HTERT RPE-1 (cell line): ENCODE measurements around the gene MRPL34.
"Not testable (repeated sequence)": the region's sequence is repeated elsewhere in the genome, so short reads cannot be mapped to it uniquely, and the experiment has no call there.

ENCODE experiments used
- in situ Hi-C: fragments of 300-500 bp; cut with MboI; formaldehyde crosslinking; loops from 4 replicates; pipeline ENCODE4 v1.14.3; 2020; ENCODE audit warnings: low sequenced_read_pairs

MRPL34 gene

DNA sequence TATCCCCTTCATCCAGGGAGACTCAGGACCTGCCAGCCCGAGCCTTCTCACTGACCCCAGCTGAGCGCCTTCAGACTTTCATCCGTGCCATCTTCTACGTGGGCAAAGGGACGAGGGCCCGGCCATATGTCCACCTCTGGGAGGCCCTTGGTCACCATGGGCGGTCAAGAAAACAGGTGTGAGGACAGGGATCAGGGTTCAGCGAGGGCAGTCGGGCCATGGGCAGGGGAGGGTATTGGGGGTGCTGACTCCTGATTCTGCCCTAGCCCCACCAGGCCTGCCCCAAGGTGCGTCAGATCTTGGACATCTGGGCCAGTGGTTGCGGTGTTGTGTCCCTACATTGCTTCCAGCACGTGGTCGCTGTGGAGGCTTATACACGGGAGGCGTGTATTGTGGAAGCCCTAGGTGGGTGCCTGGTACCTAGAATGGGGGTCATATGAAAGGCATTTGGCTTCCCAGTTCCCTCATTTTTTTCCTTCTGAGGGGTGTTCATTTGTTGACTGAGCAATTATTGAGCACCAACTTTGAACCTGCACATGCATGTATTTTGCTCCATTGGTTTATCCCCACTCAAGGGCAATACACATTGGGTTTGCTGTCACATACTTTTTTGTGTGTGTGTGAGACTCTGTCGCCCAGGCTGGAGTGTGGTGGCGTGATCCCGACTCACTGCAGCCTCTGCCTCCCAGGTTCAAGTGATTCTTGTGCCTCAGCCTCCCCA, 20.1 kb upstream of the MRPL34 start:
- in situ Hi-C loops = no loop called here

- in situ Hi-C loops = no loop called here
Observed at GRCh38 chr19:17286263-17286662, 19.4 kb upstream of the MRPL34 start.

GRCh38 chr19:17286752-17287151, 18.9 kb upstream of the MRPL34 start:
- in situ Hi-C loops = no loop called here

GRCh38 chr19:17289489-17289888, 16.2 kb upstream of the MRPL34 start:
- in situ Hi-C loops = no loop called here

GRCh38 chr19:17292301-17293074, 13.2 kb upstream of the MRPL34 start:
- in situ Hi-C loops = no loop called here

DNA sequence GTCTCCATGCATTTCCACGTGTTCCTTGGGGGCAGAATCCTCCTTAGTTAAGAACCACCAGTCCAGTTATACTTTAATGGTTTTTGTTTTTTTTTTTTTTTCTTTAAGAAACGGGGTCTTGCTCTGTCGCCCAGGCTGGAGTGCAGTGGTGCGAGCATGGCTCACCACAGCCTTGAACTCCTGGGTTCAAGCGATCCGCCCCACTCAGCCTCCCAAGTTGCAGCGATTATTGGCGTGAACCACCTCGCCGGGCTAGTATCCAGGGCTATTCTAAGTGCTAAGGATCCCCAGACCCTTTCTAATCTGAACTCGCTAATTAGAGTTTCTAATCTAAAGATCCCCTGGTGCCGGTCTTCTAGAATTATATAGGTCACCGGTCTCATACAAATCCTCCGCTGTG, 12.1 kb upstream of the MRPL34 start:
- in situ Hi-C loops = no loop called here

DNA sequence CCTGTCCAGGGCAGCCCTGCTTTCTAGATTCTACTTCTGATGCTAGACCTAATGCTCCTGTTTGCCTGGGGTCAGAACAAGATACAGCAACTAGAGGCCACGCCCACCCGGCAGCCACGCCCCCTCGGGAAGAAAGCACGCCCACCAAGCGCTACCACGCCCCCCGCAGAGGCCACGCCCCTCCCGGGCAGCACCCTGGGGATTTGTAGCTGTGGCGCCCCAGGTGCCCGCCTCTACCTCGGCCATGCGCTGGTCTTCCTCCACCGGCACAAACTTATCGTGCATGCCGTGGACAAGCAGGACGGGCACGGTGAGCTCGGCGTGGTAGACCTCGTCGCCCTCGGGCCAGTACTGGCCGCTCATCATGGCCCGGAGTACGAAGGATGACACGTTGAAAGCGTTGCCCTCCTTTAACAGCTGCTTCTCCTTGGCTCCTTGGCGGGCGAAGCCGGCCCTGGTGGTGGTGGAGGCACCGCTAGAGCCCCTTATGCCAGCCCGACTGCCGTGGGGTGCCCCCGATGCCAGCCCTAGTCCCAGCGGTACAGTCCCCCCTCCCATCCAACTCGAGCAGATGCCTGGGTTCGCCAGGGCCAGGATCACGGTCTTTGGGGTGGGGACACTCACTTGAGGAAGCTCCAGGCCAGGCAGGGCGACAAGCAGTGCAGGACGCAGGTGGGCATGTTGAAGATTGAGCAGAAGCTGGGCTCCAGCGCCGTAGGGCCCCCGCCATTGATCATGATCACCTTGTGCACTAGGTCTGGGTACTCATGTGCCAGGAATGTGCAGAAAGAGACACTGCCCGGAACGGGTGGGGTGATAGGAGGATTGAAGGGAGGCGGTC, 11.4 kb upstream of the MRPL34 start:
- in situ Hi-C loops = no loop called here

- in situ Hi-C loops = not testable (repeated sequence)
Observed at GRCh38 chr19:17295551-17295950, 10.1 kb upstream of the MRPL34 start.

- in situ Hi-C loops = no loop called here
Observed at GRCh38 chr19:17296273-17296672, 9.4 kb upstream of the MRPL34 start.

GRCh38 chr19:17296976-17297375, 8.7 kb upstream of the MRPL34 start:
- in situ Hi-C loops = no loop called here

- in situ Hi-C loops = no loop called here
Observed at GRCh38 chr19:17300992-17301619, 4.6 kb upstream of the MRPL34 start.

DNA sequence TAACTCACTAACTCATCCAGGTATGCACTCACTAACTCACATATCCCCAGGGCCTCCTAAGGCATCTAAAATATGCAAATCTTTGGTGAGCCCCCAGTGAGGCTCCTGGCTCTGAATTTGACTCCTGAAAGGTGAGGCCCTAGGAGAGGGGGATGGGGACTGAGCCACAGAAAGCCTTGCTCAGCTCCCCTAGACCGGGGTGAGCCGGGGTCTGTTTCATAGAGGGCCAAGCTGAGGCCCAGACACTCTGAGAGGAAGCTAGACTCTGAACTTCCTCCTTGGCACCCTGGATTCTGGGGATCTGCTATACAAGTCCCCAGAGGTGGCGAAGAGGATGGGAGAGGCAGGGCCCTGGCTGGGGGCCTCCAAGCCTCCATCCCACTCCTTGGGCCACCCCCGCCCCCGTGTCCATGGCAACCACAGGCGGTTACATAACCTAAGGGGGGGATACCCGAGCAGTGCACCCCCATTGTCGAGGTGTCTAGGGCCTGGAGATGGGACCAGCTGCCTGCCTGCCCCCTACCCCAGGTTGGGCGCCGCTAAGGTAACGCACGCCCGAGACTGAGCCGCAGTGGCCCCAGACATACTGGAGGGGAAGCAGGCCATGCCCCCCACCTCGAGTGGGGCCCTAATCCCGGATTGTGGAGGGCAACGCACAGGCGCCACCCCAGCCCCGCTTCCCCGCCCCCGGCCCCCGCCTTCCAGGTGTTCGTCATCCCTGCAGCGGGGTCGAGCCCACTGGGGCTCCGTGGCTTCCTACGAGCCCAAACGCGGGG, 3.1 kb upstream of the MRPL34 start:
- in situ Hi-C loops = no loop called here

- in situ Hi-C loops = no loop called here
Observed at GRCh38 chr19:17303167-17303939, 2.3 kb upstream of the MRPL34 start, which contains the start of gene ABHD8. ABHD8 (minus strand) TSS chr19:17303425; CDS start chr19:17301616, 1,809 bp downstream.

GRCh38 chr19:17303940-17304267, 1.8 kb upstream of the MRPL34 start:
- in situ Hi-C loops = no loop called here

DNA sequence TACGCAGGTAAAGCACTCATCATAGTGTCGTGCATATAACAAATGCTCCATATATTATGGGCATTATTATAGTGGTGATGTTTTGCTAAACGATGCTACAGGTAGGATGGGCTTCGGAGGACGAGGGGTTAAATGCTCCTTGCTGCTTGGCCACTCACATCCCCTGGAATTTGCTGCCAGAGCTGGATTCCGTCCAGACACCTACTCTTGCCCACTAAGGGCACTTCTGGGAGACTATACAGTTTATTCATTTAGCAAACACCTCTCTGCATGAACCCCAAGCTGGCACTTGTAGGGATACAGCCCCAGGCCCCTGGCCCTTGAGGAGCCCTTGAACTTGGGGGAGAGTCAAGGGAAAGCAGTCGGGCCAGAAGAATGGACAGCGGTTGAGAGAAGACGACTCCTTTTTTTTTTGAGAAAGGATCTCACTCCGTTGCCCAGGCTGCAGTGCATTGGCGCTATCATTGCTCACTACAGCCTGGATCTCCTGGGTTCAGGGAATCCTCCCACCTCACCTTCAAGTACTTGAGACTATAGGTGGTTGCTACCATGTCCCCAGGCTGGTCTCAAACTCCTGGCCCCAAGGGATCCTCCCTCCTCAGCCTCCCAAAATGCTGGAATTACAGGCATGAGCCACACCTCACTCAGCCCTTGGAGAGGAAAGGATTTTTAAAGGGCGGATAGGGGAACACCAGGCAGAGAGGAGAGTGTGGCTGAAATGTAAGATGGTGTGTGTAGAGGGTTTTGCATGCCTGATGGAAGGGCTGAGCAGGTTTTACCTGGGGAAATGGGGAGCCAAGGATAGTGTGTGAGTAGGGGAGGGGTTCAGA, 1.1 kb upstream of the MRPL34 start:
- in situ Hi-C loops = no loop called here

DNA sequence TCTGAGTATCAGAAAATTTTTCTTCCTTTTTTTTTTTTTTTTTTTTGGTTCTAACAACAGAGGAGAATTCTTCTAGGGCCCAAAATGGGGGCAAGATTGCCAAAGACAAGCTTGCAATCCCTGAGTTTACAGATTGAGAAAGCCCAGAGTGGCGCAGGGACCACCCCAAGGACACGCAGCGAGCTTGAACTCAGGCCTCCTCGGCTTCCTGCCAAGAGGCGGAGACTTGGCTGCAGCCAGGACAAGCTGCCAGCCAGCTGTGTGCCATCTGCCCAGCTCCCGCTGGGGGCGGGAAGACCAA, 506 bp upstream of the MRPL34 start:
- in situ Hi-C loops = no loop called here

- in situ Hi-C loops = no loop called here
Observed at GRCh38 chr19:17306285-17306714, 628 bp downstream of the MRPL34 start.

GRCh38 chr19:17307876-17308377, 2.3 kb downstream of the MRPL34 start:
- in situ Hi-C loops = no loop called here
